Breast epithelium (tissue), 3 donors: Measurements from ENCODE around the gene SLC9A4.

ENCODE experiments used
- CTCF ChIP-seq, 3 donors: fragments of 450-650 bp; IDR thresholded peaks; one replicate each; pipeline ENCODE4 v1.5.1; 2016 to 2017; ENCODE audit warnings: antibody characterized with exemption in 3 of 3, mild to moderate bottlenecking in 3 of 3, moderate library complexity in 3 of 3
- POLR2A ChIP-seq: fragments of 450-650 bp; IDR thresholded peaks from one replicate; pipeline ENCODE4 v1.6.1; 2016; ENCODE audit warnings: antibody characterized with exemption, mild to moderate bottlenecking, moderate library complexity
- POLR2AphosphoS5 ChIP-seq, 3 donors: sonication (generic); formaldehyde crosslinking; IDR thresholded peaks; one replicate each; pipeline ENCODE4 v1.6.1; 2017; ENCODE audit warnings: antibody characterized with exemption in 3 of 3

- TF ChIP-seq CTCF (IDR thresholded peaks at IDR 0.05) (no peak), POLR2A (no peak), POLR2AphosphoS5 (IDR thresholded peaks at IDR 0.05) (no peak)
Measured at GRCh38 chr2:102485147-102485785, 12.2 kb downstream of the SLC9A4 start.
